Vagina (tissue), 2 donors: ENCODE results near the gene RGS6.

Experiments
- POLR2AphosphoS5 ChIP-seq, 2 donors: sonication (generic); formaldehyde crosslinking; IDR thresholded peaks; one replicate each; pipeline ENCODE4 v1.9.0; 2017; ENCODE audit warnings: antibody characterized with exemption in 2 of 2, mild to moderate bottlenecking in 2 of 2, low read depth in 1 of 2; ENCODE audit not compliant: insufficient read depth in 1 of 2
- TF ChIP-seq, protein P1 (sequence below), 3 experiments: fragments of 450-650 bp in 2 of 3; fragments of 200-600 bp in 1 of 3; sonication (generic) in 1 of 3; IDR thresholded peaks; one replicate each; pipeline ENCODE4 v1.5.1; 2017 to 2019; ENCODE audit warnings: antibody characterized with exemption in 3 of 3, mild to moderate bottlenecking in 2 of 3, moderate library complexity in 2 of 3

GRCh38 chr14:72610831-72611200 is 678.6 kb downstream of the RGS6 start:
- TF ChIP-seq, protein P1, sequence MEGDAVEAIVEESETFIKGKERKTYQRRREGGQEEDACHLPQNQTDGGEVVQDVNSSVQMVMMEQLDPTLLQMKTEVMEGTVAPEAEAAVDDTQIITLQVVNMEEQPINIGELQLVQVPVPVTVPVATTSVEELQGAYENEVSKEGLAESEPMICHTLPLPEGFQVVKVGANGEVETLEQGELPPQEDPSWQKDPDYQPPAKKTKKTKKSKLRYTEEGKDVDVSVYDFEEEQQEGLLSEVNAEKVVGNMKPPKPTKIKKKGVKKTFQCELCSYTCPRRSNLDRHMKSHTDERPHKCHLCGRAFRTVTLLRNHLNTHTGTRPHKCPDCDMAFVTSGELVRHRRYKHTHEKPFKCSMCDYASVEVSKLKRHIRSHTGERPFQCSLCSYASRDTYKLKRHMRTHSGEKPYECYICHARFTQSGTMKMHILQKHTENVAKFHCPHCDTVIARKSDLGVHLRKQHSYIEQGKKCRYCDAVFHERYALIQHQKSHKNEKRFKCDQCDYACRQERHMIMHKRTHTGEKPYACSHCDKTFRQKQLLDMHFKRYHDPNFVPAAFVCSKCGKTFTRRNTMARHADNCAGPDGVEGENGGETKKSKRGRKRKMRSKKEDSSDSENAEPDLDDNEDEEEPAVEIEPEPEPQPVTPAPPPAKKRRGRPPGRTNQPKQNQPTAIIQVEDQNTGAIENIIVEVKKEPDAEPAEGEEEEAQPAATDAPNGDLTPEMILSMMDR (IDR thresholded peaks at IDR 0.05) = no peak
- no peak for TF ChIP-seq POLR2AphosphoS5 (IDR thresholded peaks at IDR 0.05; ENCODE audit: insufficient read depth in 1 of 2, low read depth in 1 of 2)
